A673 (cell line): Measurements from ENCODE around the gene VAV3. TPM values are rescaled to one million over a fixed set of nuclear protein-coding genes. Genes with fewer than 3 reads are reported as not detected.

Source experiments
- BruUV-seq: library from RNA; stranded (reverse); fragments of 400-500 nt; replicated peaks from 2 replicates; lab custom pipeline; 2021; lab: Mats Ljungman, UMichigan
- CTCF ChIA-PET: fragments of 300-600 bp; sonication (Branson Sonifier 250); formaldehyde crosslinking; loops from one replicate; lab custom pipeline; 2022; ENCODE audit warnings: antibody characterized with exemption; lab: Charles Lee
- POLR2A ChIA-PET: fragments of 300-600 bp; sonication (Branson Sonifier 250); formaldehyde crosslinking; loops from one replicate; lab custom pipeline; 2022; ENCODE audit warnings: antibody characterized with exemption; ENCODE audit not compliant: low non-redundant PET; lab: Charles Lee
- DNase-seq: peaks from one replicate; pipeline ENCODE4 v3.0.0-alpha.2; 2015; ENCODE audit warnings: low spot score
- H3K27ac ChIP-seq: fragments of 200-600 bp; sonication (generic); 2 replicates; pipeline ENCODE4 v1.5.1; 2016; ENCODE audit warnings: mixed run types, low read depth, mild to moderate bottlenecking, mixed read lengths, antibody characterized with exemption, low read length; ENCODE audit not compliant: poor library complexity, severe bottlenecking
- H3K27me3 ChIP-seq: fragments of 200-600 bp; sonication (generic); replicated peaks from 2 replicates; pipeline ENCODE4 v1.6.1; 2017; ENCODE audit warnings: mixed run types, low read depth, mild to moderate bottlenecking, mixed read lengths, antibody characterized with exemption, low read length; ENCODE audit not compliant: insufficient read depth, poor library complexity
- H3K36me3 ChIP-seq: fragments of 200-600 bp; sonication (generic); 2 replicates; pipeline ENCODE4 v1.6.1; 2016; ENCODE audit warnings: mixed run types, mild to moderate bottlenecking, mixed read lengths, antibody characterized with exemption, low read length; ENCODE audit not compliant: insufficient read depth, poor library complexity, severe bottlenecking
- H3K4me1 ChIP-seq: fragments of 200-600 bp; sonication (generic); 2 replicates; pipeline ENCODE4 v1.6.1; 2017; ENCODE audit warnings: mixed run types, mild to moderate bottlenecking, mixed read lengths, antibody characterized with exemption, low read length; ENCODE audit not compliant: insufficient read depth, poor library complexity, severe bottlenecking
- H3K4me3 ChIP-seq: fragments of 200-600 bp; sonication (generic); 2 replicates; pipeline ENCODE4 v1.5.1; 2016; ENCODE audit warnings: low read depth, mixed run types, mild to moderate bottlenecking, mixed read lengths, low read length; ENCODE audit not compliant: poor library complexity, severe bottlenecking
- H3K9me3 ChIP-seq: fragments of 200-600 bp; sonication (generic); 2 replicates; pipeline ENCODE4 v1.6.1; 2016; ENCODE audit warnings: mixed run types, low read depth, mild to moderate bottlenecking, mixed read lengths, antibody characterized with exemption, low read length; ENCODE audit not compliant: poor library complexity, severe bottlenecking
- CTCF ChIP-seq: fragments of 300-800, 200-600 bp; sonication (generic); conservative IDR thresholded peaks from 2 replicates; pipeline ENCODE4 v1.5.1; 2017; ENCODE audit warnings: low read depth, mild to moderate bottlenecking, antibody characterized with exemption, low read length, moderate library complexity, mixed read lengths
- EZH2 ChIP-seq: fragments of 200-600 bp; sonication (generic); IDR thresholded peaks from 2 replicates; pipeline ENCODE4 v1.6.1; 2017; ENCODE audit warnings: borderline replicate concordance, low read depth, mild to moderate bottlenecking, mixed read lengths, antibody characterized with exemption, low read length; ENCODE audit not compliant: poor library complexity, severe bottlenecking
- intact Hi-C: fragments of 100-400 bp; cut with micrococcal nuclease; formaldehyde crosslinking; loops from one replicate; pipeline ENCODE4 v1.10.0; 2022; ENCODE audit not compliant: unreplicated experiment
- total RNA-seq: library from RNA; stranded (reverse); gene quantifications from 2 replicates; pipeline ENCODE4 v1.2.3, GENCODE V29; 2021

The VAV3 gene
- total RNA-seq, 1 experiment from 2014 or later = 0.30 TPM

- BruUV-seq = no TSS peak
- no peak for TF ChIP-seq EZH2
- TF ChIP-seq CTCF = no peak
- H3K9me3 ChIP-seq = no peaks in the 10 kb centered on the region
- ChIA-PET POLR2A (no interaction called here), CTCF (no interaction called here)
- peaks cover 35% of the 10 kb centered on the region for H3K4me1 ChIP-seq
- no peaks in the 10 kb centered on the region for H3K36me3 ChIP-seq
- intact Hi-C loops = no loop called here
- no peaks in the 10 kb centered on the region for H3K27me3 ChIP-seq
- no peak overlapping the region for H3K27ac ChIP-seq
- DNase-seq = no peak
- H3K4me3 ChIP-seq = no peak overlapping the region
Measured at GRCh38 chr1:107934578-107934977, 30.4 kb downstream of the VAV3 start.

GRCh38 chr1:107933736-107934135 lies 31.2 kb downstream of the VAV3 start:
- H3K9me3 ChIP-seq = no peaks in the 10 kb centered on the region
- no peaks in the 10 kb centered on the region for H3K36me3 ChIP-seq
- POLR2A ChIA-PET = no interaction called here
- BruUV-seq = no TSS peak
- intact Hi-C loops = no loop called here
- CTCF ChIA-PET = no interaction called here
- H3K27ac ChIP-seq = no peak overlapping the region
- H3K4me1 ChIP-seq = peaks cover 35% of the 10 kb centered on the region
- no peaks in the 10 kb centered on the region for H3K27me3 ChIP-seq
- no peak overlapping the region for H3K4me3 ChIP-seq
- DNase-seq = no peak
- TF ChIP-seq EZH2 (no peak), CTCF (no peak)

GRCh38 chr1:107930292-107930691 lies 34.7 kb downstream of the VAV3 start:
- Histone ChIP-seq H3K4me1 (peaks cover 15% of the 10 kb centered on the region), H3K9me3 (no peaks in the 10 kb centered on the region), H3K4me3 (no peak overlapping the region), H3K27ac (no peak overlapping the region), H3K36me3 (no peaks in the 10 kb centered on the region), H3K27me3 (no peaks in the 10 kb centered on the region)
- BruUV-seq = no TSS peak
- ChIA-PET POLR2A (no interaction called here), CTCF (no interaction called here)
- no peak for DNase-seq
- intact Hi-C loops = no loop called here
- TF ChIP-seq EZH2 = no peak
- TF ChIP-seq CTCF = no peak
